ENCODE measurements around the gene GLRB. TPM values are rescaled to one million over a fixed set of nuclear protein-coding genes. Genes with fewer than 3 reads are reported as not detected.

The GLRB gene
- total and polyA plus RNA-seq, 10 of the 15 experiments (the other 5 are each of a cell fraction or from before 2014, with no cell fraction given), result 0.04 TPM; not detected in 9

DNA sequence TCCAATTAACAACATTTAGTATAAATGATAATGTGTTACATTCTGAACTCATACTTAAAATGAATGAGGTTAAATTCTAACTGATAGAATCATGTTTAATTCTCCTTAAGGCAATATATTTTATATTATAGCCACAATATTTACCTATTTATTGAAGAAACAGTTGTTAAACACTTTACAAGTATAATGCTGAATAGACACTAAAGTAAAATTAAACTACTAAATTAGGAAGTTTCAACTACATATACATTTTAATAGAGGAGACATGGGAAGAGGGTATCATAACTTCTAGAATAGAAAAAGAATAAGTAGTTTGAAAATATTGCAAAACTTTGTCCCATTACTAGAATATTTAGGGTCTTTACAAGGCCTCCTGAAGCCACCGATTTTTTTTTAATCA, 108.3 kb downstream of the GLRB start:
- RAD21 ChIA-PET (ENCODE audit: unreplicated experiment), result no interaction called here
- H3K36me3 ChIP-seq (ENCODE audit: control insufficient read depth in 2 of 2, insufficient read depth in 2 of 2, low read length in 1 of 2), result no peaks in the 10 kb centered on the region
- H3K9ac ChIP-seq (ENCODE audit: control insufficient read depth, insufficient read depth, low read length), result no peak overlapping the region
- H3K27me3 ChIP-seq (replicated peaks in 1 of 2; ENCODE audit: control insufficient read depth in 2 of 2, insufficient read depth in 2 of 2, low read length in 1 of 2), result no peaks in the 10 kb centered on the region
- SMC1A ChIA-PET (ENCODE audit: uncharacterized antibody, unreplicated experiment), result no interaction called here
- H2AFZ ChIP-seq (ENCODE audit: control insufficient read depth, low read depth, low read length), result no peak overlapping the region
- POLR2A ChIA-PET, result no interaction called here
- H3K79me2 ChIP-seq (ENCODE audit: control insufficient read depth, insufficient read depth, low read length), result no peaks in the 10 kb centered on the region
- DNase-seq (ENCODE audit: low read depth, low spot score), result no peak
- H3K4me3 ChIP-seq, result no peak overlapping the region
- no peak overlapping the region for H3K4me2 ChIP-seq (ENCODE audit: control insufficient read depth, insufficient read depth)
- ATAC-seq, result no peak
- no peak overlapping the region for H3K27ac ChIP-seq (ENCODE audit: control insufficient read depth, insufficient read depth)
- no peaks in the 10 kb centered on the region for H4K20me1 ChIP-seq (ENCODE audit: control insufficient read depth, insufficient read depth)
- in situ Hi-C loops (cut with MboI), result no loop called here
- CTCF ChIA-PET, result no interaction called here
- no TSS peak for BruUV-seq (replicated peaks)
- TF ChIP-seq RCOR1 (conservative IDR thresholded peaks at IDR 0.05; ENCODE audit: low read depth, low read length) (no peak), NR2F1 (conservative IDR thresholded peaks at IDR 0.05) (no peak), SMAD5 (IDR thresholded peaks at IDR 0.05; ENCODE audit: low read depth) (no peak), STAT3 (IDR thresholded peaks at IDR 0.05; ENCODE audit: low read depth, low read length) (no peak), HDGF (IDR thresholded peaks at IDR 0.05) (no peak), USF2 (IDR thresholded peaks at IDR 0.05; ENCODE audit: borderline replicate concordance, low read depth, low read length) (no peak), HDAC2 (IDR thresholded peaks at IDR 0.05) (no peak), MXI1 (IDR thresholded peaks at IDR 0.05; ENCODE audit: low read depth, low read length) (no peak), CHD2 (IDR thresholded peaks at IDR 0.05; ENCODE audit: borderline replicate concordance, low read depth, low read length) (no peak), POLR2AphosphoS5 (IDR thresholded peaks at IDR 0.05; ENCODE audit: low read length) (no peak)
- TF ChIP-seq, protein P1, sequence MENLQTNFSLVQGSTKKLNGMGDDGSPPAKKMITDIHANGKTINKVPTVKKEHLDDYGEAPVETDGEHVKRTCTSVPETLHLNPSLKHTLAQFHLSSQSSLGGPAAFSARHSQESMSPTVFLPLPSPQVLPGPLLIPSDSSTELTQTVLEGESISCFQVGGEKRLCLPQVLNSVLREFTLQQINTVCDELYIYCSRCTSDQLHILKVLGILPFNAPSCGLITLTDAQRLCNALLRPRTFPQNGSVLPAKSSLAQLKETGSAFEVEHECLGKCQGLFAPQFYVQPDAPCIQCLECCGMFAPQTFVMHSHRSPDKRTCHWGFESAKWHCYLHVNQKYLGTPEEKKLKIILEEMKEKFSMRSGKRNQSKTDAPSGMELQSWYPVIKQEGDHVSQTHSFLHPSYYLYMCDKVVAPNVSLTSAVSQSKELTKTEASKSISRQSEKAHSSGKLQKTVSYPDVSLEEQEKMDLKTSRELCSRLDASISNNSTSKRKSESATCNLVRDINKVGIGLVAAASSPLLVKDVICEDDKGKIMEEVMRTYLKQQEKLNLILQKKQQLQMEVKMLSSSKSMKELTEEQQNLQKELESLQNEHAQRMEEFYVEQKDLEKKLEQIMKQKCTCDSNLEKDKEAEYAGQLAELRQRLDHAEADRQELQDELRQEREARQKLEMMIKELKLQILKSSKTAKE (IDR thresholded peaks at IDR 0.05; ENCODE audit: low read depth, poor library complexity, severe bottlenecking), result no peak
- no peaks in the 10 kb centered on the region for H3K9me3 ChIP-seq (replicated peaks; ENCODE audit: control insufficient read depth, insufficient read depth, low read length)
- 0% methylated on average over 1 of the region's 1 CpG for WGBS (ENCODE audit: insufficient coverage, insufficient replicate concordance, low lambda C conversion rate, missing lambda C conversion rate)
- intact Hi-C loops (cut with micrococcal nuclease; ENCODE audit: unreplicated experiment), result no loop called here
- FAIRE-seq, result no peak
- no peaks in the 10 kb centered on the region for H3K4me1 ChIP-seq (ENCODE audit: control insufficient read depth, insufficient read depth, low read length)

All from GM12878 (cell line).